GM19468 (cell line): ENCODE data around the gene PPARD.

ENCODE experiments used
- ATAC-seq: cut with Tn5 transposase; IDR thresholded peaks from one replicate; pipeline ENCODE4 v1.9.1; 2021; ENCODE audit warnings: mild to moderate bottlenecking, moderate library complexity, moderate number of reproducible peaks; ENCODE audit not compliant: unreplicated experiment; ENCODE audit errors: extremely low read depth

Gene PPARD

GRCh38 chr6:35351422-35351821 lies 9.1 kb downstream of the PPARD start:
- no peak for ATAC-seq

- no peak for ATAC-seq
Measured at GRCh38 chr6:35352735-35353134, 10.4 kb downstream of the PPARD start.

GRCh38 chr6:35354361-35355135 lies 12.2 kb downstream of the PPARD start:
- ATAC-seq = no peak

GRCh38 chr6:35356391-35356790 lies 14.0 kb downstream of the PPARD start:
- ATAC-seq = no peak

GRCh38 chr6:35357677-35358076 lies 15.3 kb downstream of the PPARD start:
- ATAC-seq = no peak

GRCh38 chr6:35358086-35358485 lies 15.7 kb downstream of the PPARD start:
- no peak for ATAC-seq

- no peak for ATAC-seq
Measured at GRCh38 chr6:35359346-35359743, 17.0 kb downstream of the PPARD start.

GRCh38 chr6:35359744-35360348 lies 17.5 kb downstream of the PPARD start:
- ATAC-seq = no peak

- no peak for ATAC-seq
Measured at GRCh38 chr6:35360349-35361138, 18.2 kb downstream of the PPARD start.

GRCh38 chr6:35362200-35362599 lies 19.8 kb downstream of the PPARD start:
- ATAC-seq = no peak

GRCh38 chr6:35363293-35363750 lies 21.0 kb downstream of the PPARD start:
- ATAC-seq = no peak

- no peak for ATAC-seq
Measured at GRCh38 chr6:35365594-35366203, 23.3 kb downstream of the PPARD start.

GRCh38 chr6:35366204-35366596 lies 23.8 kb downstream of the PPARD start:
- ATAC-seq = no peak

GRCh38 chr6:35367646-35368037 lies 25.3 kb downstream of the PPARD start:
- no peak for ATAC-seq

GRCh38 chr6:35368038-35368887 lies 25.9 kb downstream of the PPARD start:
- no peak for ATAC-seq

- no peak for ATAC-seq
Measured at GRCh38 chr6:35370124-35370741, 27.9 kb downstream of the PPARD start.

GRCh38 chr6:35370785-35371493 lies 28.6 kb downstream of the PPARD start:
- ATAC-seq = no peak

- ATAC-seq = no peak
Measured at GRCh38 chr6:35371494-35372262, 29.3 kb downstream of the PPARD start.
